H1 (cell line): ENCODE results near the gene TSHZ2. TPM values are rescaled to one million over a fixed set of nuclear protein-coding genes. Genes with fewer than 3 reads are reported as not detected.

Source experiments
- CEBPB ChIP-seq: IDR thresholded peaks from 2 replicates; pipeline ENCODE4 v1.6.1; 2012; ENCODE audit warnings: low read depth, low read length
- CTBP2 ChIP-seq: IDR thresholded peaks from 2 replicates; pipeline ENCODE4 v1.7.0; 2011; ENCODE audit warnings: borderline replicate concordance, mild to moderate bottlenecking, moderate library complexity, mixed read lengths, low read length; ENCODE audit not compliant: insufficient read depth, insufficient read length
- EGR1 ChIP-seq: IDR thresholded peaks from 2 replicates; pipeline ENCODE4 v1.6.1; 2011; ENCODE audit warnings: low read depth, low read length, borderline replicate concordance
- HDAC6 ChIP-seq: IDR thresholded peaks from one replicate; pipeline ENCODE4 v1.7.1; 2012; ENCODE audit warnings: low read depth, mild to moderate bottlenecking, inconsistent platforms, low read length, moderate library complexity
- NANOG ChIP-seq: IDR thresholded peaks from 2 replicates; pipeline ENCODE4 v1.6.1; 2011; ENCODE audit warnings: low read length, low read depth, mild to moderate bottlenecking, inconsistent platforms; ENCODE audit not compliant: insufficient read depth, poor library complexity, severe bottlenecking
- PHF8 ChIP-seq: fragments of 200-600 bp; sonication (generic); conservative IDR thresholded peaks from 2 replicates; pipeline ENCODE4 v1.7.1; 2012; ENCODE audit warnings: low read depth, mild to moderate bottlenecking, inconsistent platforms, low read length, moderate library complexity
- SAP30 ChIP-seq: fragments of 300-600 bp; sonication (generic); IDR thresholded peaks from 2 replicates; pipeline ENCODE4 v1.7.1; 2012; ENCODE audit warnings: low read length, moderate library complexity, mild to moderate bottlenecking, inconsistent platforms; ENCODE audit not compliant: insufficient read depth, insufficient replicate concordance
- SIRT6 ChIP-seq: IDR thresholded peaks from one replicate; pipeline ENCODE4 v1.7.1; 2012; ENCODE audit warnings: low read length, inconsistent platforms
- polyA plus RNA-seq, 7 experiments: library from polyadenylated mRNA; depleted of rRNA in 3 of 7; stranded (reverse) in 5 of 7; unstranded in 2 of 7; fragments of >200 nt in 5 of 7; fragments of 200-250 nt in 2 of 7; gene quantifications; 1 replicate in 5 of 7; 2 replicates in 1 of 7; 4 replicates in 1 of 7; pipeline versions ENCODE4 v1.2.1 to v1.2.3, GENCODE V29; 2011 to 2013; ENCODE audit warnings: missing spikeins in 2 of 7, mixed read lengths in 2 of 7
- total RNA-seq: library from RNA; stranded (reverse); fragmentation: NEBNext Ultra II Directional; extraction: Animal tissue kit (Norgen Biotek cat#: 25700); gene quantifications from 2 replicates; pipeline ENCODE4 v1.2.1, GENCODE V29; 2021
- TF ChIP-seq, protein P1 (sequence below): fragments of 300-600 bp; sonication (generic); IDR thresholded peaks from 2 replicates; pipeline ENCODE4 v1.7.1; 2012; ENCODE audit warnings: low read length, moderate library complexity, mild to moderate bottlenecking, inconsistent platforms; ENCODE audit not compliant: insufficient replicate concordance
- TF ChIP-seq, protein P2 (sequence below): IDR thresholded peaks from 2 replicates; pipeline ENCODE4 v1.6.1; 2012; ENCODE audit warnings: inconsistent platforms

The TSHZ2 gene
- total and polyA plus RNA-seq, 2 of the 8 experiments (the other 6 are each of a cell fraction or from before 2014, with no cell fraction given) = 0.14 to 0.30 TPM

DNA sequence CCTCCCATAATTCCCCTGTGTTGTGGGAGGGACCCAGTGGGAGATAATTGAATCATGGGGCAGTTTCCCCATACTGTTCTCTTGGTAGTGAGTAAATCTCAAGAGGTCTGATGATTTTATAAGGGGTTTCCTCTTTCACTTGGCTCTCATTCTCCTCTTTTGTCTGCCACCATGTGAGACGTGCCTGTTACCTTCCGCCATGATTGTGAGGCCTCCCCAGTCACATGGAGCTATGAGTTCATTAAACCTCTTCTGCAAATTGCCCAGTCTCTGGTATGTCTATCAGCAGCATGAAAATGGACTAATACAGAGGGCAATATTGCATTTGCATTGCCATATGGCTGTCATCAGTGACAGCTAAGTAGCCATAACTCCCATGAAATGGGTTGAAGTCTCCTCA is 558.3 kb downstream of the TSHZ2 start (continued):
- TF ChIP-seq, protein P1, sequence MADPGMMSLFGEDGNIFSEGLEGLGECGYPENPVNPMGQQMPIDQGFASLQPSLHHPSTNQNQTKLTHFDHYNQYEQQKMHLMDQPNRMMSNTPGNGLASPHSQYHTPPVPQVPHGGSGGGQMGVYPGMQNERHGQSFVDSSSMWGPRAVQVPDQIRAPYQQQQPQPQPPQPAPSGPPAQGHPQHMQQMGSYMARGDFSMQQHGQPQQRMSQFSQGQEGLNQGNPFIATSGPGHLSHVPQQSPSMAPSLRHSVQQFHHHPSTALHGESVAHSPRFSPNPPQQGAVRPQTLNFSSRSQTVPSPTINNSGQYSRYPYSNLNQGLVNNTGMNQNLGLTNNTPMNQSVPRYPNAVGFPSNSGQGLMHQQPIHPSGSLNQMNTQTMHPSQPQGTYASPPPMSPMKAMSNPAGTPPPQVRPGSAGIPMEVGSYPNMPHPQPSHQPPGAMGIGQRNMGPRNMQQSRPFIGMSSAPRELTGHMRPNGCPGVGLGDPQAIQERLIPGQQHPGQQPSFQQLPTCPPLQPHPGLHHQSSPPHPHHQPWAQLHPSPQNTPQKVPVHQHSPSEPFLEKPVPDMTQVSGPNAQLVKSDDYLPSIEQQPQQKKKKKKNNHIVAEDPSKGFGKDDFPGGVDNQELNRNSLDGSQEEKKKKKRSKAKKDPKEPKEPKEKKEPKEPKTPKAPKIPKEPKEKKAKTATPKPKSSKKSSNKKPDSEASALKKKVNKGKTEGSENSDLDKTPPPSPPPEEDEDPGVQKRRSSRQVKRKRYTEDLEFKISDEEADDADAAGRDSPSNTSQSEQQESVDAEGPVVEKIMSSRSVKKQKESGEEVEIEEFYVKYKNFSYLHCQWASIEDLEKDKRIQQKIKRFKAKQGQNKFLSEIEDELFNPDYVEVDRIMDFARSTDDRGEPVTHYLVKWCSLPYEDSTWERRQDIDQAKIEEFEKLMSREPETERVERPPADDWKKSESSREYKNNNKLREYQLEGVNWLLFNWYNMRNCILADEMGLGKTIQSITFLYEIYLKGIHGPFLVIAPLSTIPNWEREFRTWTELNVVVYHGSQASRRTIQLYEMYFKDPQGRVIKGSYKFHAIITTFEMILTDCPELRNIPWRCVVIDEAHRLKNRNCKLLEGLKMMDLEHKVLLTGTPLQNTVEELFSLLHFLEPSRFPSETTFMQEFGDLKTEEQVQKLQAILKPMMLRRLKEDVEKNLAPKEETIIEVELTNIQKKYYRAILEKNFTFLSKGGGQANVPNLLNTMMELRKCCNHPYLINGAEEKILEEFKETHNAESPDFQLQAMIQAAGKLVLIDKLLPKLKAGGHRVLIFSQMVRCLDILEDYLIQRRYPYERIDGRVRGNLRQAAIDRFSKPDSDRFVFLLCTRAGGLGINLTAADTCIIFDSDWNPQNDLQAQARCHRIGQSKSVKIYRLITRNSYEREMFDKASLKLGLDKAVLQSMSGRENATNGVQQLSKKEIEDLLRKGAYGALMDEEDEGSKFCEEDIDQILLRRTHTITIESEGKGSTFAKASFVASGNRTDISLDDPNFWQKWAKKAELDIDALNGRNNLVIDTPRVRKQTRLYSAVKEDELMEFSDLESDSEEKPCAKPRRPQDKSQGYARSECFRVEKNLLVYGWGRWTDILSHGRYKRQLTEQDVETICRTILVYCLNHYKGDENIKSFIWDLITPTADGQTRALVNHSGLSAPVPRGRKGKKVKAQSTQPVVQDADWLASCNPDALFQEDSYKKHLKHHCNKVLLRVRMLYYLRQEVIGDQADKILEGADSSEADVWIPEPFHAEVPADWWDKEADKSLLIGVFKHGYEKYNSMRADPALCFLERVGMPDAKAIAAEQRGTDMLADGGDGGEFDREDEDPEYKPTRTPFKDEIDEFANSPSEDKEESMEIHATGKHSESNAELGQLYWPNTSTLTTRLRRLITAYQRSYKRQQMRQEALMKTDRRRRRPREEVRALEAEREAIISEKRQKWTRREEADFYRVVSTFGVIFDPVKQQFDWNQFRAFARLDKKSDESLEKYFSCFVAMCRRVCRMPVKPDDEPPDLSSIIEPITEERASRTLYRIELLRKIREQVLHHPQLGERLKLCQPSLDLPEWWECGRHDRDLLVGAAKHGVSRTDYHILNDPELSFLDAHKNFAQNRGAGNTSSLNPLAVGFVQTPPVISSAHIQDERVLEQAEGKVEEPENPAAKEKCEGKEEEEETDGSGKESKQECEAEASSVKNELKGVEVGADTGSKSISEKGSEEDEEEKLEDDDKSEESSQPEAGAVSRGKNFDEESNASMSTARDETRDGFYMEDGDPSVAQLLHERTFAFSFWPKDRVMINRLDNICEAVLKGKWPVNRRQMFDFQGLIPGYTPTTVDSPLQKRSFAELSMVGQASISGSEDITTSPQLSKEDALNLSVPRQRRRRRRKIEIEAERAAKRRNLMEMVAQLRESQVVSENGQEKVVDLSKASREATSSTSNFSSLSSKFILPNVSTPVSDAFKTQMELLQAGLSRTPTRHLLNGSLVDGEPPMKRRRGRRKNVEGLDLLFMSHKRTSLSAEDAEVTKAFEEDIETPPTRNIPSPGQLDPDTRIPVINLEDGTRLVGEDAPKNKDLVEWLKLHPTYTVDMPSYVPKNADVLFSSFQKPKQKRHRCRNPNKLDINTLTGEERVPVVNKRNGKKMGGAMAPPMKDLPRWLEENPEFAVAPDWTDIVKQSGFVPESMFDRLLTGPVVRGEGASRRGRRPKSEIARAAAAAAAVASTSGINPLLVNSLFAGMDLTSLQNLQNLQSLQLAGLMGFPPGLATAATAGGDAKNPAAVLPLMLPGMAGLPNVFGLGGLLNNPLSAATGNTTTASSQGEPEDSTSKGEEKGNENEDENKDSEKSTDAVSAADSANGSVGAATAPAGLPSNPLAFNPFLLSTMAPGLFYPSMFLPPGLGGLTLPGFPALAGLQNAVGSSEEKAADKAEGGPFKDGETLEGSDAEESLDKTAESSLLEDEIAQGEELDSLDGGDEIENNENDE = no peak
- TF ChIP-seq CEBPB (no peak), HDAC6 (no peak), CTBP2 (no peak), PHF8 (no peak), EGR1 (no peak), SIRT6 (no peak), NANOG (no peak), SAP30 (no peak)
- TF ChIP-seq, protein P2, sequence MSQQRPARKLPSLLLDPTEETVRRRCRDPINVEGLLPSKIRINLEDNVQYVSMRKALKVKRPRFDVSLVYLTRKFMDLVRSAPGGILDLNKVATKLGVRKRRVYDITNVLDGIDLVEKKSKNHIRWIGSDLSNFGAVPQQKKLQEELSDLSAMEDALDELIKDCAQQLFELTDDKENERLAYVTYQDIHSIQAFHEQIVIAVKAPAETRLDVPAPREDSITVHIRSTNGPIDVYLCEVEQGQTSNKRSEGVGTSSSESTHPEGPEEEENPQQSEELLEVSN = no peak
